Calu3 (cell line): Measurements from ENCODE around the gene ALDOA. TPM values are rescaled to one million over a fixed set of nuclear protein-coding genes. Genes with fewer than 3 reads are reported as not detected.

Experiments used
- BruUV-seq: library from RNA; stranded (reverse); fragments of 400-500 nt; replicated peaks from 2 replicates; lab custom pipeline; 2021; lab: Mats Ljungman, UMichigan
- CTCF ChIA-PET: fragments of 300-600 bp; sonication (Branson Sonifier 250); formaldehyde crosslinking; loops from one replicate; lab custom pipeline; 2022; ENCODE audit warnings: antibody characterized with exemption; lab: Charles Lee
- DNase-seq: peaks from one replicate; pipeline ENCODE4 v3.0.0; 2022
- H3K27ac Mint-ChIP-seq: one replicate; pipeline ENCODE4 v1.8.0; 2022; ENCODE audit warnings: mixed read lengths; ENCODE audit not compliant: unreplicated experiment
- H3K27me3 Mint-ChIP-seq: one replicate; pipeline ENCODE4 v1.8.0; 2022; ENCODE audit warnings: mixed read lengths; ENCODE audit not compliant: unreplicated experiment
- H3K36me3 Mint-ChIP-seq: one replicate; pipeline ENCODE4 v1.8.0; 2022; ENCODE audit warnings: mild to moderate bottlenecking, moderate library complexity, mixed read lengths; ENCODE audit not compliant: insufficient read depth, unreplicated experiment
- H3K4me1 Mint-ChIP-seq: one replicate; pipeline ENCODE4 v1.8.0; 2022; ENCODE audit warnings: mild to moderate bottlenecking, low read depth, mixed read lengths; ENCODE audit not compliant: unreplicated experiment
- H3K4me3 Mint-ChIP-seq: one replicate; pipeline ENCODE4 v1.8.0; 2022; ENCODE audit warnings: mild to moderate bottlenecking, low read depth, moderate library complexity, mixed read lengths; ENCODE audit not compliant: unreplicated experiment
- H3K9me3 Mint-ChIP-seq: one replicate; pipeline ENCODE4 v1.8.0; 2022; ENCODE audit warnings: low read depth, mixed read lengths; ENCODE audit not compliant: unreplicated experiment
- CTCF ChIP-seq: fragments of 200-600 bp; IDR thresholded peaks from one replicate; pipeline ENCODE4 v1.8.0; 2022; ENCODE audit warnings: antibody characterized with exemption; ENCODE audit not compliant: unreplicated experiment
- intact Hi-C: fragments of 100-400 bp; cut with micrococcal nuclease; formaldehyde crosslinking; loops from one replicate; pipeline ENCODE4 v1.10.0; 2022; ENCODE audit not compliant: unreplicated experiment
- total RNA-seq: library from RNA; stranded (reverse); gene quantifications from 2 replicates; pipeline ENCODE4 v1.2.3, GENCODE V29; 2022

The ALDOA gene
- total RNA-seq, 1 experiment from 2014 or later, result 1,562 TPM

GRCh38 chr16:30018731-30019158 is 46.8 kb upstream of the ALDOA start:
- no TSS peak for BruUV-seq
- H3K36me3 Mint-ChIP-seq, result peaks cover 9% of the 10 kb centered on the region
- TF ChIP-seq CTCF, result no peak
- no peaks in the 10 kb centered on the region for H3K9me3 Mint-ChIP-seq
- H3K27ac Mint-ChIP-seq, result no peak overlapping the region
- H3K4me3 Mint-ChIP-seq, result no peak overlapping the region
- peaks cover 9% of the 10 kb centered on the region for H3K4me1 Mint-ChIP-seq
- intact Hi-C loops, result no loop called here
- H3K27me3 Mint-ChIP-seq, result peaks cover 3% of the 10 kb centered on the region
- DNase-seq, result no peak
- CTCF ChIA-PET, result interaction anchor here (1.2 kb wide), 1 partner anchor 13 kb away, joined by 3 read pairs; no protein-coding TSS in a partner anchor

GRCh38 chr16:30022887-30023286 is 42.7 kb upstream of the ALDOA start, which contains the start of gene C16orf92:
C16orf92 (plus strand) TSS chr16:30023198; CDS start chr16:30023341, 143 bp downstream.
- no TSS peak for BruUV-seq
- no peak for TF ChIP-seq CTCF
- peaks cover 13% of the 10 kb centered on the region for H3K4me1 Mint-ChIP-seq
- no peaks in the 10 kb centered on the region for H3K9me3 Mint-ChIP-seq
- no peak for DNase-seq
- peaks cover 14% of the 10 kb centered on the region for H3K36me3 Mint-ChIP-seq
- CTCF ChIA-PET, result interaction anchor here (1.7 kb wide), 1 partner anchor 9 kb away, joined by 6 read pairs; no protein-coding TSS in a partner anchor
- intact Hi-C loops, result loop anchor here (5.0 kb wide), 2 partner anchors 201 to 321 kb away; partner anchors contain the start of gene MVP
- H3K4me3 Mint-ChIP-seq, result no peak within 1 kb of the TSS
- H3K27ac Mint-ChIP-seq, result no peak within 1 kb of the TSS
- H3K27me3 Mint-ChIP-seq, result peaks cover 45% of the 10 kb centered on the region

GRCh38 chr16:30023586-30023985 is 42.0 kb upstream of the ALDOA start:
- no peak for DNase-seq
- Mint-ChIP-seq H3K4me3 (no peak overlapping the region), H3K27ac (no peak overlapping the region), H3K36me3 (peaks cover 15% of the 10 kb centered on the region), H3K4me1 (peaks cover 18% of the 10 kb centered on the region), H3K9me3 (no peaks in the 10 kb centered on the region), H3K27me3 (peaks cover 52% of the 10 kb centered on the region)
- no TSS peak for BruUV-seq
- TF ChIP-seq CTCF, result no peak
- intact Hi-C loops, result loop anchor here (5.0 kb wide), 2 partner anchors 201 to 321 kb away; partner anchors contain the start of gene MVP
- CTCF ChIA-PET, result interaction anchor here (1.7 kb wide), 1 partner anchor 8 kb away, joined by 6 read pairs; no protein-coding TSS in a partner anchor

GRCh38 chr16:30024451-30024850 is 41.1 kb upstream of the ALDOA start:
- BruUV-seq, result no TSS peak
- no peak for TF ChIP-seq CTCF
- DNase-seq, result no peak
- no peak overlapping the region for H3K27ac Mint-ChIP-seq
- H3K27me3 Mint-ChIP-seq, result peaks cover 61% of the 10 kb centered on the region
- intact Hi-C loops, result loop anchor here (5.0 kb wide), 2 partner anchors 202 to 322 kb away; partner anchors contain the start of gene MVP
- H3K4me1 Mint-ChIP-seq, result peaks cover 18% of the 10 kb centered on the region
- H3K36me3 Mint-ChIP-seq, result peaks cover 15% of the 10 kb centered on the region
- H3K4me3 Mint-ChIP-seq, result no peak overlapping the region
- H3K9me3 Mint-ChIP-seq, result no peaks in the 10 kb centered on the region
- CTCF ChIA-PET, result no interaction called here
